ENCODE data around the gene CARD6. TPM values are rescaled to one million over a fixed set of nuclear protein-coding genes. Genes with fewer than 3 reads are reported as not detected.

The CARD6 gene
- total and polyA plus RNA-seq, 3 donors from 2014 or later: 3.0 to 4.8 (median 3.1) TPM

DNA sequence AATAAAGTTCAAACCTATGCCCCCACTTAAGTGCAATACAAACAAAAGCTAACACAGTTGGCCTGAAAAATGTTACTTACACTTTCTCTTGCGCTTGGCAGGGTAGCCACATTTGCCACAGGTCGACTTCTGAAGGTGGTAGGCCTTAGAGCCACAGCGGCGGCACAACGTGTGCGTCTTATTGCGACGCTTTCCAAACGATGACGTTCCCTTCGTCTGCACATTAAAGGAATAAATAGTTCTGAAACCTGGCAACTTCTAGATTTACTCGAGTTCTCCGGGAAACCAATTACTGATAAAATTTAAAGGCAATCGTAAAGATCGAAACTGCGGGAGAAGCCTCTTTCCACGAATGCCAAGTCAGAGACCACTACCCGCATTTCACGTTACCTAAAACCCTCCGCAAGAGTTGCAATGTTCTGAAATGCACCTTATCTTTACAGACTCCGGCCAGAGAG lies 6.7 kb upstream of the CARD6 start:
- peak; percentile 27 for DNase-seq
- WGBS, 2 donors: 0 to 1% methylated on average over 21 of the region's 21 CpGs
- TF ChIP-seq, protein P1, sequence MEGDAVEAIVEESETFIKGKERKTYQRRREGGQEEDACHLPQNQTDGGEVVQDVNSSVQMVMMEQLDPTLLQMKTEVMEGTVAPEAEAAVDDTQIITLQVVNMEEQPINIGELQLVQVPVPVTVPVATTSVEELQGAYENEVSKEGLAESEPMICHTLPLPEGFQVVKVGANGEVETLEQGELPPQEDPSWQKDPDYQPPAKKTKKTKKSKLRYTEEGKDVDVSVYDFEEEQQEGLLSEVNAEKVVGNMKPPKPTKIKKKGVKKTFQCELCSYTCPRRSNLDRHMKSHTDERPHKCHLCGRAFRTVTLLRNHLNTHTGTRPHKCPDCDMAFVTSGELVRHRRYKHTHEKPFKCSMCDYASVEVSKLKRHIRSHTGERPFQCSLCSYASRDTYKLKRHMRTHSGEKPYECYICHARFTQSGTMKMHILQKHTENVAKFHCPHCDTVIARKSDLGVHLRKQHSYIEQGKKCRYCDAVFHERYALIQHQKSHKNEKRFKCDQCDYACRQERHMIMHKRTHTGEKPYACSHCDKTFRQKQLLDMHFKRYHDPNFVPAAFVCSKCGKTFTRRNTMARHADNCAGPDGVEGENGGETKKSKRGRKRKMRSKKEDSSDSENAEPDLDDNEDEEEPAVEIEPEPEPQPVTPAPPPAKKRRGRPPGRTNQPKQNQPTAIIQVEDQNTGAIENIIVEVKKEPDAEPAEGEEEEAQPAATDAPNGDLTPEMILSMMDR (IDR thresholded peaks at IDR 0.05): no peak
- TF ChIP-seq POLR2A (IDR thresholded peaks at IDR 0.05): no peak
- Histone ChIP-seq H3K4me1 (peaks cover 9% of the 10 kb centered on the region), H3K27me3 (no peaks in the 10 kb centered on the region), H3K9me3 (no peaks in the 10 kb centered on the region), H3K36me3 (ENCODE audit: low read depth, missing control alignments) (no peaks in the 10 kb centered on the region), H3K27ac (peak overlapping the region; percentile 70 to 97), H3K4me3 (peak overlapping the region; percentile 60 to 93)
- intact Hi-C loops (cut with DNase I; ENCODE audit: low total_unique reads): no loop called here

DNA sequence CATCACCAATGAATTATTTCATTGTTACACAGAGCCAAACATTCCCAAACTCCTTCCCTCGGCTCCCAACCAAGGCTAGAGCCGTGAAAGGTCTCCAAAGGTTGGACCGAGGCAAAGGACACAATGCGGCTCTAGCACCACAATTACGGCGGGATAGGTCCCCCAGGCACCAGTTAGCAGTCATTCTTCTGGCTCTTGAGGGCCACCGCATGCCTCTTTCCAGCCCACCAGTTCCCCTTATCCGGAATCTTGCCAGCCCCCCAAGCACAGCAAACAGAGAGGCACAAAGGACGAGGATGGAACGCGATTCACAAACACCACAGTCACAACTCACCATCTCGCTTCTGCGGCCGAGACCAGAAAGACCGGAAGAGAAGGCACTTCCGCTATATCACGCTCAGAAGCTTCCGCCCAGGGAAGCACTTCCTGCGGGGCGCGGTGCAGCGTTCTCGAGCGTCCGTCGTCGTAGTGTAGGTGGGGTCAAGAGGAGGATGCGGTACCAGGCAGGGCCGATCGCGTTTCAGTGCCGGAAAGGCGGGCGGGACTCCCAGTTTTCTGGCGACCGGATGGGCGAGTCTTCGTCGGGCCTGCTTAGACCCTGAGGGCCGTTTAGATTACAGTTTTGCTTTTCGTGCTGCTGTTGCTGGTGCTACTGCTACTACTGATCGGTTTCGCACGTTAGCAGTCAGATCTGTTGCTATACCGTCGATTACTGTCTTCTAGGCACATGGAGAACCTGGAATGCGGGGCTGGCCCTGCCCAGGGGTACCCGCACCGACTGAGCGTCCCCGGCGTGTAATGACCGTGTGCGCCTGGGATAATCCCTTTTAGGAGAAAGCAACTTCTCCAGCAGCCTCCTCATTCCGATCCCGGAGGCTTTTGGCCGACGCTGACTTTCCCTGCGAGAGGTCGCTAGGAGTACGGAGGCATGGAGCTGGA lies 6.0 kb upstream of the CARD6 start, which contains the start of gene RPL37:
RPL37 (minus strand) TSS at position 374 of the 939 bp plus-strand sequence; CDS start at position 337, 37 bp downstream.
- Histone ChIP-seq H3K9me3 (no peaks in the 10 kb centered on the region), H3K4me1 (peaks cover 9% of the 10 kb centered on the region), H3K4me3 (peak within 1 kb of the TSS; percentile 60 to 93), H3K27ac (peak within 1 kb of the TSS; percentile 92 to 97), H3K27me3 (no peaks in the 10 kb centered on the region), H3K36me3 (ENCODE audit: low read depth, missing control alignments) (no peaks in the 10 kb centered on the region)
- intact Hi-C loops (cut with DNase I; ENCODE audit: low total_unique reads): no loop called here
- peak; percentile 97 for DNase-seq
- TF ChIP-seq POLR2A (IDR thresholded peaks at IDR 0.05): peak; percentile 6
- TF ChIP-seq, protein P1 (IDR thresholded peaks at IDR 0.05): no peak
- 2% methylated on average over 37 to 61 of the region's 61 CpGs for WGBS, 2 donors

DNA sequence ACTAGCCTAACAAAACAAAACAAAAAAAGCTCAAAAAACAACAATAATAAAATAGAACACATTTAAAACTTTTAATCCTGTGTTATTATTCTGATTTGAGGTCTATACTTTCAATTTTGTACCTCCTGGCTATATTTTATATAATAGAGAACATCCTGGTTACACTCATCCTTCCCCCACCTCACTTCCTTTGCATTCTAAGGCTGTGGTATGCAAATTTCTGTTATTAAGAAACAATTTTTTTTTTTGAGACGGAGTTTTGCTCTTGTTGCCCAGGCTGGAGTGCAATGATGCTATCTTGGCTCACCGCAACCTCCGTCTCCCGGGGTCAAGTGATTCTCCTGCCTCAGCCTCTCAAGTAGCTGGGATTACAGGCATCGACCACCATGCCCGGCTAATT lies 3.1 kb upstream of the CARD6 start:
- Histone ChIP-seq H3K4me3 (no peak overlapping the region), H3K27me3 (no peaks in the 10 kb centered on the region), H3K27ac (no peak overlapping the region), H3K9me3 (no peaks in the 10 kb centered on the region), H3K36me3 (ENCODE audit: low read depth, missing control alignments) (no peaks in the 10 kb centered on the region), H3K4me1 (peaks cover 13% of the 10 kb centered on the region)
- WGBS, 2 donors: 88 to 94% methylated on average over 6 of the region's 6 CpGs
- intact Hi-C loops (cut with DNase I; ENCODE audit: low total_unique reads): no loop called here
- no peak for DNase-seq
- TF ChIP-seq, protein P1 (IDR thresholded peaks at IDR 0.05): no peak
- TF ChIP-seq POLR2A (IDR thresholded peaks at IDR 0.05): no peak

GRCh38 chr5:40842351-40842750 lies 1.2 kb downstream of the CARD6 start:
- Histone ChIP-seq H3K27ac (no peak overlapping the region), H3K9me3 (no peaks in the 10 kb centered on the region), H3K36me3 (ENCODE audit: low read depth, missing control alignments) (no peaks in the 10 kb centered on the region), H3K27me3 (no peaks in the 10 kb centered on the region), H3K4me3 (no peak overlapping the region), H3K4me1 (peaks cover 7% of the 10 kb centered on the region)
- TF ChIP-seq POLR2A (IDR thresholded peaks at IDR 0.05): no peak
- TF ChIP-seq, protein P1 (IDR thresholded peaks at IDR 0.05): no peak
- WGBS, 2 donors: 55 to 56% methylated on average over 2 of the region's 2 CpGs
- intact Hi-C loops (cut with DNase I; ENCODE audit: low total_unique reads): no loop called here
- no peak for DNase-seq
